Right atrium auricular region (tissue), 2 donors: ENCODE results near the gene JARID2. TPM values are rescaled to one million over a fixed set of nuclear protein-coding genes. Genes with fewer than 3 reads are reported as not detected.

ENCODE experiments used
- DNase-seq: peaks from one replicate; pipeline ENCODE4 v3.0.0-alpha.2; 2019; ENCODE audit warnings: low spot score
- H3K27ac ChIP-seq, 2 donors: fragments of 200-600 bp; sonication (generic); 1 replicate in 1 of 2; 2 replicates in 1 of 2; pipeline ENCODE4 v1.5.1; 2016 to 2019
- H3K27me3 ChIP-seq, 2 donors: fragments of 200-600 bp; sonication (generic); one replicate each; pipeline versions ENCODE4 v1.5.1 to v1.6.0; 2017 to 2019
- H3K36me3 ChIP-seq: fragments of 200-600 bp; sonication (generic); one replicate; pipeline ENCODE4 v1.5.1; 2016
- H3K4me1 ChIP-seq, 2 donors: fragments of 200-600 bp; sonication (generic); one replicate each; pipeline versions ENCODE4 v1.5.1 to v1.6.0; 2017 to 2019
- H3K4me3 ChIP-seq, 2 donors: fragments of 200-600 bp; sonication (generic); 1 replicate in 1 of 2; 2 replicates in 1 of 2; pipeline ENCODE4 v1.5.1; 2017 to 2019; ENCODE audit warnings: mild to moderate bottlenecking in 1 of 2, moderate library complexity in 1 of 2
- H3K9me3 ChIP-seq, 2 donors: fragments of 200-600 bp; sonication (generic); one replicate each; pipeline ENCODE4 v1.5.1; 2019
- CTCF ChIP-seq, 2 donors: fragments of 200-600 bp; sonication (generic); IDR thresholded peaks; one replicate each; pipeline ENCODE4 v1.5.1; 2019; ENCODE audit warnings: antibody characterized with exemption in 2 of 2
- total RNA-seq, 2 donors: library from RNA; depleted of rRNA; stranded (reverse); fragments of >200 nt; gene quantifications; one replicate each; pipeline ENCODE4 v1.1.0, GENCODE V29; 2016

The JARID2 gene
- total RNA-seq, 2 donors from 2014 or later: 6.5 to 6.7 TPM

GRCh38 chr6:15378272-15378671, 132.4 kb downstream of the JARID2 start:
- Histone ChIP-seq H3K9me3 (no peaks in the 10 kb centered on the region), H3K27ac (no peak overlapping the region), H3K27me3 (no peaks in the 10 kb centered on the region), H3K4me3 (no peak overlapping the region), H3K4me1 (peaks cover 0 to 43% of the 10 kb centered on the region in 2 donors), H3K36me3 (no peaks in the 10 kb centered on the region)
- no peak for TF ChIP-seq CTCF (IDR thresholded peaks at IDR 0.05)
- no peak for DNase-seq

GRCh38 chr6:15378866-15379265, 133.0 kb downstream of the JARID2 start:
- Histone ChIP-seq H3K36me3 (no peaks in the 10 kb centered on the region), H3K27ac (no peak overlapping the region), H3K27me3 (no peaks in the 10 kb centered on the region), H3K4me1 (peaks cover 0 to 37% of the 10 kb centered on the region in 2 donors), H3K9me3 (no peaks in the 10 kb centered on the region), H3K4me3 (no peak overlapping the region)
- DNase-seq: no peak
- no peak for TF ChIP-seq CTCF (IDR thresholded peaks at IDR 0.05)

- Histone ChIP-seq H3K4me1 (peaks cover 0 to 30% of the 10 kb centered on the region in 2 donors), H3K27ac (no peak overlapping the region), H3K9me3 (no peaks in the 10 kb centered on the region)
These were observed 134.5 kb downstream of the JARID2 start for GRCh38 chr6:15380351-15380750.

GRCh38 chr6:15382089-15382488, 136.2 kb downstream of the JARID2 start:
- Histone ChIP-seq H3K36me3 (no peaks in the 10 kb centered on the region), H3K27me3 (no peaks in the 10 kb centered on the region), H3K27ac (no peak overlapping the region), H3K9me3 (no peaks in the 10 kb centered on the region), H3K4me3 (no peak overlapping the region), H3K4me1 (peaks cover 0 to 46% of the 10 kb centered on the region in 2 donors)
- no peak for TF ChIP-seq CTCF (IDR thresholded peaks at IDR 0.05)
- DNase-seq: no peak

More at GRCh38 chr6:15380351-15380750, 134.5 kb downstream of the JARID2 start:
- no peak for DNase-seq
- Histone ChIP-seq H3K36me3 (no peaks in the 10 kb centered on the region), H3K27me3 (no peaks in the 10 kb centered on the region), H3K4me3 (no peak overlapping the region)
- TF ChIP-seq CTCF (IDR thresholded peaks at IDR 0.05): no peak

GRCh38 chr6:15382712-15383111, 136.8 kb downstream of the JARID2 start:
- Histone ChIP-seq H3K4me1 (peaks cover 0 to 49% of the 10 kb centered on the region in 2 donors), H3K27ac (no peak overlapping the region), H3K36me3 (no peaks in the 10 kb centered on the region), H3K9me3 (no peaks in the 10 kb centered on the region), H3K27me3 (no peaks in the 10 kb centered on the region), H3K4me3 (no peak overlapping the region)
- no peak for TF ChIP-seq CTCF (IDR thresholded peaks at IDR 0.05)
- no peak for DNase-seq

- TF ChIP-seq CTCF (IDR thresholded peaks at IDR 0.05): no peak
- no peak for DNase-seq
- no peaks in the 10 kb centered on the region for H3K27me3 ChIP-seq
- no peak overlapping the region for H3K4me3 ChIP-seq
- H3K36me3 ChIP-seq: no peaks in the 10 kb centered on the region
- no peak overlapping the region for H3K27ac ChIP-seq
- H3K9me3 ChIP-seq: no peaks in the 10 kb centered on the region
- H3K4me1 ChIP-seq: peaks cover 0 to 47% of the 10 kb centered on the region in 2 donors
These were observed 139.0 kb downstream of the JARID2 start for GRCh38 chr6:15384901-15385300.
